ENCODE measurements around the gene RBM5.

The RBM5 gene

DNA sequence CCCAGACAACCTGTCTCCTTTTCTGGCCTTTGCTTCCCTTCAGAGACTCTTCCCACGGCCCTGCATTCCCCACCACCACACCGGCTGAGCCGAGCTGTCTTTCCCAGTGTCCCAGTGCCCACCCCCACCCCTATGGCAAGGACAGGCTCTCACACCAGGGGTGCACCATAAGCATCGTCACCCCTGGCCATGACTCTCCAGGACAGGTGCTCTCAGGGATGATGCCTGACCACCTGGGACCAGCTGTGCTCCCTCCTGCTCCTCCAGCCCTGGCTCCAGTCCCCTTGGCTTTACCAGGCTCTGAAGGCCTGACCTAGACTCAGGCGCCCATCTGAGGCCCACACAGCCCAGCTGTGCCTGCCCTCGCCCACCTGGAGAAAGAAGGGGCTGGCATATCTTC is 48.8 kb downstream of the RBM5 start:
- no peak for DNase-seq (ENCODE audit: low spot score)
- TF ChIP-seq, protein P1, sequence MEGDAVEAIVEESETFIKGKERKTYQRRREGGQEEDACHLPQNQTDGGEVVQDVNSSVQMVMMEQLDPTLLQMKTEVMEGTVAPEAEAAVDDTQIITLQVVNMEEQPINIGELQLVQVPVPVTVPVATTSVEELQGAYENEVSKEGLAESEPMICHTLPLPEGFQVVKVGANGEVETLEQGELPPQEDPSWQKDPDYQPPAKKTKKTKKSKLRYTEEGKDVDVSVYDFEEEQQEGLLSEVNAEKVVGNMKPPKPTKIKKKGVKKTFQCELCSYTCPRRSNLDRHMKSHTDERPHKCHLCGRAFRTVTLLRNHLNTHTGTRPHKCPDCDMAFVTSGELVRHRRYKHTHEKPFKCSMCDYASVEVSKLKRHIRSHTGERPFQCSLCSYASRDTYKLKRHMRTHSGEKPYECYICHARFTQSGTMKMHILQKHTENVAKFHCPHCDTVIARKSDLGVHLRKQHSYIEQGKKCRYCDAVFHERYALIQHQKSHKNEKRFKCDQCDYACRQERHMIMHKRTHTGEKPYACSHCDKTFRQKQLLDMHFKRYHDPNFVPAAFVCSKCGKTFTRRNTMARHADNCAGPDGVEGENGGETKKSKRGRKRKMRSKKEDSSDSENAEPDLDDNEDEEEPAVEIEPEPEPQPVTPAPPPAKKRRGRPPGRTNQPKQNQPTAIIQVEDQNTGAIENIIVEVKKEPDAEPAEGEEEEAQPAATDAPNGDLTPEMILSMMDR (IDR thresholded peaks at IDR 0.05; ENCODE audit: extremely low read depth, insufficient read depth, missing control alignments) = no peak
- in situ Hi-C loops (cut with MboI; ENCODE audit: low pct_unique_long_range_greater_than_20kb, low sequenced_read_pairs, unreplicated experiment) = no loop called here

DNA sequence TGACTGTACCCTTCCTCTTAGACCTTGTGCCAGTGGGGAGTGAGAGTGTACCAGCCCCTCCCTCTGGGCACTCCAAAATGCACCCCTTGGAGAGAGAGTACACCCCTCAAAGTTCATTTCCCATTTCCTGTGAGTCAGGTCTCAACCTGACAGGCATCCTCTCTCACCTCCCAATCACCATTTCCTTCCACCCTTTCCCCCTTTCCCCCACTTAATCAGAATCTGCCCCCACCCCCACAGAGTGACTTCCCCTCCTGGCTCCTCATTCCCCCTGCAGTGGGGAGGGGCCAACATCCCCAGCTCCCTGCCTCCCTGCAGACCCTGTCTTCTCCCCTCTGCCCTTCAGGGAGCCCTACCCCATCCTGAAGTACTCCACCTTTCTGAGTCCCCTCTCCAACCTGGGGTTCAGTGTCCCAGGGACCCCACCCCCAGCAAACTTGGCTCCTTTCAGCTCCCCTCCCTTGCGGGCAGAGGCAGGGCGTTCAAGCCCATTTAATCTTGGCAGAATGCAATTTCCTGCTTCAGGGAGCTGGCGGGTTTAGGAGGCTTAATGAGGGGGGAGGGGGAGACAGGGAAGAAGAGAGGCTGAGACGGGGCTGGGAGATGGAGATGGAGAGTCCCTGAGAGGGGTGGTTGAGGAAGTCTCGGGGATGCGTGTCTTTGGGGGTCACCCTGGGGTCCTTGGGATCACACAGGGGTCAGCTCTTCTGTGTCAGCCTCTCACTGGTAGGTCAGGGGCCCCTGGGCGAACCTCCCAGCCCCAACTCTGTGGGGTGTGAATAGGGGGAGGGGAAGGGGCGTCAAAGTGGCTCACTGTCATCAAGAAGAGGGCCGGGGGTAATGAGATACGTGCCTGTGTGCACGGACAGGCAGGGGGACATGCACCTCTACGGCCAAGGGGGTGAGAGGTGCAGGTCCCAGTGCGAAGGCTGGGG is 49.8 kb downstream of the RBM5 start:
- in situ Hi-C loops (cut with MboI; ENCODE audit: low pct_unique_long_range_greater_than_20kb, low sequenced_read_pairs, unreplicated experiment) = no loop called here
- DNase-seq (ENCODE audit: low spot score) = no peak
- TF ChIP-seq, protein P1 (IDR thresholded peaks at IDR 0.05; ENCODE audit: extremely low read depth, insufficient read depth, missing control alignments) = no peak

DNA sequence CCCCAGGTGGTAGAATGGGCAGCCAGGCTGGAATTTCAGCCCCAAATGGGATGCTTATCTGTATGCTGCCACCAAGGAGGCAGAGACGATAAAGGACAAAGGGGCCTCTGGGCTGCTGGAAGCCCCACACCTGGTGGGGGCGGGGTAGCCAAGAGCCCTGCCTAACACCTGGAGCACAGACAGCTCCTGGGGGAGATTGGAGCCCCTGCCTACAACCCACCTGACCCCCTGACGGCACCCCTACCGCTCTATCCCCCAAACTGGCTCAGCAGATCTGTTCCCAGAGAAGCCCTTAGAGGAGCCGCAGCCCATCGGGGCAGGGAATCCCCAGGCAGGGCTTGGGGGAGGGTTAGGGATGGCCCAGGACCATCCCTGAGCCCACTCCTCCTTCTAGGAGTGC is 50.6 kb downstream of the RBM5 start:
- in situ Hi-C loops (cut with MboI; ENCODE audit: low pct_unique_long_range_greater_than_20kb, low sequenced_read_pairs, unreplicated experiment) = no loop called here
- DNase-seq (ENCODE audit: low spot score) = no peak

DNA sequence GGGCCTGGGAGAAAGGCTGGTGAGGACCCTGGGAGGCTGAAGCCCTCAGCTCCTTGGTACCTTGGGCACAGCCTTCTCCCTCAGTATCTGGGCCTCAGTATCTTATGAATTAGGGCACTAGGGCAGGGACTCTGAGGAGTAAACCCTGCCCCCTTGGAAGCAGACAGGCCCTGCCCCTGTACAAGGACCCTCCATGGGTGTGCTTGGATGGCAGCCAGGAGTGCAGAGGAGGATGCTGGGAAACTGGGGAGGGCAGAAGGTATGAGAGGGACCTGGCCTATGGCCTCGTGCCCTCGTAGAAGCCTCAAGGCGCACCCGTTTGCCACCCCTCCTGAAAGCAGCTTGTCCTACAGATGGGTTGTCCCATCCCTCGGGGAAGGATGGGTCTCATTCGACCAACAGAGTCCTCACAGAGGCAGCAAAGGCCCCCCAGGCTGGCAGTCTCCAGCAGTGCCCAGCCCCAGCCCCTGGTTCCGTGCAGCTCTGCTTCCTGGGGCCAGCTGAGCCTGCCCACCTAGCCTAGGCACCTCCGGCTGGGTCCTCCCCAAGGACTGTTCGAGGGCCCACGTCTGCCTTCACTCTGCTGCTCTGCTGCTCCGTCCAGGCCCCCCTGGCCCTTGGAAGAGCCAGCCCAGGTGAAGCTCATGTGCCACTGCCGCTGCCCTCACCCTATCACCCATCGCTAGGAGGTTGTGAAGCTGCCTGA is 51.2 kb downstream of the RBM5 start:
- DNase-seq (ENCODE audit: low spot score) = no peak
- TF ChIP-seq, protein P1 (IDR thresholded peaks at IDR 0.05; ENCODE audit: extremely low read depth, insufficient read depth, missing control alignments) = no peak
- in situ Hi-C loops (cut with MboI; ENCODE audit: low pct_unique_long_range_greater_than_20kb, low sequenced_read_pairs, unreplicated experiment) = no loop called here

More for the DNA sequence above, 50.6 kb downstream of the RBM5 start:
- TF ChIP-seq, protein P1 (IDR thresholded peaks at IDR 0.05; ENCODE audit: extremely low read depth, insufficient read depth, missing control alignments) = no peak

DNA sequence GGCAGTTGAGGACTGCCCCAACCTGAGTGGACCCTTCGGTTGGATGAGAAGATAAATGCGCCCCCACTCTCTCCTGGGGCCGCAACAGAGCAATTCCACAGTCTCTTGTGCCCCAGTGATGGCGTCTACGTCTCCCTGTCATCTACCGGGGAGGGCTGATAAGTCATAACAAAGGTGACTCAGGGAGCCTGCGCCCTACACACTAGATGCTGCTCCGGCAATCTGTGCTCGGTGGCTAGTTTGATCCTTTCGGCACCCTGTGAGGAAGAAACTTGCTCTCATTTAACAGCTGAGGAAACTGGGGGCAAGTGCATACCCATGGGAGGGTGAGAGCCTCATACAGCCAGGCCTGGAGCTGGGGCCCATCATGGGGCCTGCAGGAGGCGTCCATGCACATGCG is 52.3 kb downstream of the RBM5 start:
- in situ Hi-C loops (cut with MboI; ENCODE audit: low pct_unique_long_range_greater_than_20kb, low sequenced_read_pairs, unreplicated experiment) = no loop called here
- no peak for DNase-seq (ENCODE audit: low spot score)
- TF ChIP-seq, protein P1 (IDR thresholded peaks at IDR 0.05; ENCODE audit: extremely low read depth, insufficient read depth, missing control alignments) = no peak

DNA sequence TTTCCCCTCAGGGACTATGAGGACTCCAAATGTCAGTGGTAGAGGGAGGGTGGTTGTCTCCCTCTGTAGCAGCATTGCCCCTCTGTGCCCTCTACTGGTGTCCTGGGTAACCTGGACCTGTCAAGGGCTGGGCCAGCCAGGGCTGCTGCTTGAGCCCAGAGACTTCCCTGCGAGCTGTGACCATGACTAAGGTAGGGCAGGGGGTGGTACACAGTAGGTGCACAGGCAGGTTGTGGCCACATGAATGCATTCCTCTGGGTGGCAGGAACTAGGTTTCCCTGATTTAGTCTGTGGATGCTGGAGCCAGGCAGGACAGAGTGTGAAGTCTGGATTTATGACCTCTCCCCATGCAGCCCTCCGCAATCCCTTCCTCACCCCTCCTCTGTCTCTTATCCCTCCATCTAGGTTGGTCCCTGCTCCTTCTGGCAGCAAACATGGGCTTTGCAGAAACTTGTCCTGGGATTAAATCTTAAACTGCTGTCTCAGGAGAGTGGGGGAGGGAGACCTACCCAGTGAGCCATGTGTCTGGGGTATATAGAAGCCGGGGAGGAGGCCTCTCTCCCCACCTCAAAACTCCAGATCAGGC is 57.7 kb downstream of the RBM5 start:
- in situ Hi-C loops (cut with MboI; ENCODE audit: low pct_unique_long_range_greater_than_20kb, low sequenced_read_pairs, unreplicated experiment) = no loop called here
- TF ChIP-seq, protein P1 (IDR thresholded peaks at IDR 0.05; ENCODE audit: extremely low read depth, insufficient read depth, missing control alignments) = no peak
- DNase-seq (ENCODE audit: low spot score) = no peak

Measured in GM13977 (cell line).